Measurements from ENCODE around the gene THBS2.

DNA sequence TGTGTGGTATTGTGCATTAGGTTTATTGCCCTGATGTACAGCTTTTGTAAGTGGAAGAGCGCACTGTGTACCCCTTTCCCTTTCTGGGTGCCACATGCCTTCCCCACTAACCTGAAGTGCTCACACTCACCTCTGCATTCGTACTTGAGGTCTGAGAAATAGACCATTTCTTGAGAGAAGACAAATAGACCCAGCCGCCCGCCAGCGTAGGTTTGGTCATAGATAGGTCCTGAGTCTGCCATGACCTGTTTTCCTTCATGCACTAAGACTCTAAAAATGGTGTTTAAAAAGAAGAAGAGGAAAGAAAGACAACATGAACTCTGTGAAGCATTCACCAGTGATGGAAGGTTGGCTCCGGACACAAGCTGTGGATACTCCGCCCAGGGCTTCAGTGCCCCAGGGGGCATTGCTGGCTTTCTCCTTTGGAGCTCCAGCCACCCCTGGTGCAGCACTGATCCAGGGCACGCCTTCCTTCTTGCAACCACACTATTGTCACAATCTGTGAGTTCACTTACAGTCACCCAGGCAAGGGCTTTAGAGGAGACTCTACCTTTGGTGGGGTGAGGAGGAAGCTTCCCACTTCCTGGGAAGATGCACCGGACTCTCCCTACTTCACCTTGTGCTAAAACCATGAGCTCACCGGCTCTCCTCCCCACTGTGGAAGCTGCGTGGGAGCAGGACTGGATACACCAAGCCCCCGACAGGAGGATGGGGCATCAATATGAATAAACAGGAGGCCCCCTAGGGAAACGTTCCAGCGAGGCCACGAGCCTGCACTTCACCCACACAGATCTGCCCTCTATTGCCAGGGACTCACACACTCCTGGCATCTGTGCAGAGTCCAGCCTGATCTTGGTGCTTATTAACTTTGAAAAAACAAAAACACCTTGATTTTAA is 33.3 kb downstream of the THBS2 start:
- TF ChIP-seq, protein P1, sequence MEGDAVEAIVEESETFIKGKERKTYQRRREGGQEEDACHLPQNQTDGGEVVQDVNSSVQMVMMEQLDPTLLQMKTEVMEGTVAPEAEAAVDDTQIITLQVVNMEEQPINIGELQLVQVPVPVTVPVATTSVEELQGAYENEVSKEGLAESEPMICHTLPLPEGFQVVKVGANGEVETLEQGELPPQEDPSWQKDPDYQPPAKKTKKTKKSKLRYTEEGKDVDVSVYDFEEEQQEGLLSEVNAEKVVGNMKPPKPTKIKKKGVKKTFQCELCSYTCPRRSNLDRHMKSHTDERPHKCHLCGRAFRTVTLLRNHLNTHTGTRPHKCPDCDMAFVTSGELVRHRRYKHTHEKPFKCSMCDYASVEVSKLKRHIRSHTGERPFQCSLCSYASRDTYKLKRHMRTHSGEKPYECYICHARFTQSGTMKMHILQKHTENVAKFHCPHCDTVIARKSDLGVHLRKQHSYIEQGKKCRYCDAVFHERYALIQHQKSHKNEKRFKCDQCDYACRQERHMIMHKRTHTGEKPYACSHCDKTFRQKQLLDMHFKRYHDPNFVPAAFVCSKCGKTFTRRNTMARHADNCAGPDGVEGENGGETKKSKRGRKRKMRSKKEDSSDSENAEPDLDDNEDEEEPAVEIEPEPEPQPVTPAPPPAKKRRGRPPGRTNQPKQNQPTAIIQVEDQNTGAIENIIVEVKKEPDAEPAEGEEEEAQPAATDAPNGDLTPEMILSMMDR (IDR thresholded peaks at IDR 0.05): no peak
- TF ChIP-seq POLR2A (IDR thresholded peaks at IDR 0.05) (no peak), POLR2AphosphoS5 (IDR thresholded peaks at IDR 0.05; ENCODE audit: insufficient read depth in 1 of 2, low read depth in 1 of 2) (no peak)

Data from vagina (tissue), 2 donors.